Stomach (tissue), 9 donors: ENCODE measurements around the gene IFIT3. TPM values are rescaled to one million over a fixed set of nuclear protein-coding genes. Genes with fewer than 3 reads are reported as not detected.

ENCODE experiments used
- DNase-seq, 2 donors: peaks; one replicate each; pipeline versions ENCODE4 v3.0.0 to v3.0.0-alpha.2; 2013 to 2019
- H3K27ac ChIP-seq, 5 donors: fragments of 200-600 bp in 4 of 5; sonication (generic) in 4 of 5; one replicate each; pipeline ENCODE4 v1.5.1; 2013 to 2019; ENCODE audit warnings: mild to moderate bottlenecking in 1 of 5, moderate library complexity in 1 of 5
- H3K27me3 ChIP-seq, 3 donors: fragments of 200-600 bp; sonication (generic); one replicate each; pipeline ENCODE4 v1.5.1; 2017 to 2019; ENCODE audit warnings: mixed run types in 1 of 3
- H3K36me3 ChIP-seq, 4 donors: fragments of 200-600 bp; sonication (generic); 1 replicate in 3 of 4; 2 replicates in 1 of 4; pipeline ENCODE4 v1.5.1; 2016 to 2019
- H3K4me1 ChIP-seq, 4 donors: fragments of 200-600 bp; sonication (generic); one replicate each; pipeline ENCODE4 v1.5.1; 2016 to 2019
- H3K4me3 ChIP-seq, 4 donors: fragments of 200-600 bp; sonication (generic) in 3 of 4; one replicate each; pipeline ENCODE4 v1.5.1; 2016 to 2019; ENCODE audit warnings: mild to moderate bottlenecking in 1 of 4
- H3K9me3 ChIP-seq, 4 donors: fragments of 200-600 bp; sonication (generic); one replicate each; pipeline ENCODE4 v1.5.1; 2016 to 2019
- EP300 ChIP-seq: sonication (generic); formaldehyde crosslinking; IDR thresholded peaks from one replicate; pipeline ENCODE4 v1.6.1; 2017; ENCODE audit warnings: antibody characterized with exemption
- POLR2A ChIP-seq, 4 donors: fragments of 450-650 bp; IDR thresholded peaks; one replicate each; pipeline ENCODE4 v1.6.1; 2016; ENCODE audit warnings: antibody characterized with exemption in 4 of 4, control low read depth in 2 of 4, mild to moderate bottlenecking in 1 of 4, moderate library complexity in 1 of 4
- POLR2AphosphoS5 ChIP-seq, 3 donors: sonication (generic); formaldehyde crosslinking; IDR thresholded peaks; one replicate each; pipeline ENCODE4 v1.6.1; 2016; ENCODE audit warnings: antibody characterized with exemption in 3 of 3
- WGBS, 5 donors: extraction: QIAGEN DNeasy Blood & Tissue Kit in 3 of 5; methylation state at CpG; one replicate each; pipeline versions ENCODE4 v1.1.5 to v1.1.7; 2013 to 2018; 5-methylcytosine and 5-hydroxymethylcytosine counted together
- intact Hi-C: fragments of 100-400 bp; cut with DNase I; formaldehyde crosslinking; loops from one replicate; pipeline ENCODE4 v1.15.1; 2023; ENCODE audit warnings: low total_unique reads
- polyA plus RNA-seq, 3 donors: library from polyadenylated mRNA; stranded (reverse); fragments of 200-250 nt; gene quantifications; one replicate each; pipeline ENCODE4 v1.2.3, GENCODE V29; 2013
- total RNA-seq, 5 donors: library from RNA; depleted of rRNA; stranded (reverse); fragments of >200 nt; gene quantifications; one replicate each; pipeline versions ENCODE4 v1.1.0 to v1.2.3, GENCODE V29; 2014 to 2016
- TF ChIP-seq, protein P1 (sequence below), 7 experiments: fragments of 450-650 bp in 4 of 7; fragments of 200-600 bp in 3 of 7; sonication (generic) in 3 of 7; IDR thresholded peaks; one replicate each; pipeline ENCODE4 v1.5.1; 2016 to 2019; ENCODE audit warnings: antibody characterized with exemption in 7 of 7, control low read depth in 2 of 7, mild to moderate bottlenecking in 1 of 7
- donor health status: healthy with polysubstance abuse.
- donor health status: Bipolar disorder and iron deficiency.
- donor health status: healthy.

The IFIT3 gene
- total and polyA plus RNA-seq, 8 donors, result 1.3 to 11.4 (median 6.9) TPM

- 92 to 96% (median 95%) methylated on average over 6 of the region's 6 CpGs for WGBS, 5 donors
- TF ChIP-seq, protein P1, sequence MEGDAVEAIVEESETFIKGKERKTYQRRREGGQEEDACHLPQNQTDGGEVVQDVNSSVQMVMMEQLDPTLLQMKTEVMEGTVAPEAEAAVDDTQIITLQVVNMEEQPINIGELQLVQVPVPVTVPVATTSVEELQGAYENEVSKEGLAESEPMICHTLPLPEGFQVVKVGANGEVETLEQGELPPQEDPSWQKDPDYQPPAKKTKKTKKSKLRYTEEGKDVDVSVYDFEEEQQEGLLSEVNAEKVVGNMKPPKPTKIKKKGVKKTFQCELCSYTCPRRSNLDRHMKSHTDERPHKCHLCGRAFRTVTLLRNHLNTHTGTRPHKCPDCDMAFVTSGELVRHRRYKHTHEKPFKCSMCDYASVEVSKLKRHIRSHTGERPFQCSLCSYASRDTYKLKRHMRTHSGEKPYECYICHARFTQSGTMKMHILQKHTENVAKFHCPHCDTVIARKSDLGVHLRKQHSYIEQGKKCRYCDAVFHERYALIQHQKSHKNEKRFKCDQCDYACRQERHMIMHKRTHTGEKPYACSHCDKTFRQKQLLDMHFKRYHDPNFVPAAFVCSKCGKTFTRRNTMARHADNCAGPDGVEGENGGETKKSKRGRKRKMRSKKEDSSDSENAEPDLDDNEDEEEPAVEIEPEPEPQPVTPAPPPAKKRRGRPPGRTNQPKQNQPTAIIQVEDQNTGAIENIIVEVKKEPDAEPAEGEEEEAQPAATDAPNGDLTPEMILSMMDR (IDR thresholded peaks at IDR 0.05), result no peak
- TF ChIP-seq POLR2AphosphoS5 (IDR thresholded peaks at IDR 0.05) (no peak), POLR2A (IDR thresholded peaks at IDR 0.05) (no peak), EP300 (no peak)
- peaks cover 9 to 34% (median 22%) of the 10 kb centered on the region in 4 donors for H3K36me3 ChIP-seq
- intact Hi-C loops, result no loop called here
- H3K9me3 ChIP-seq, result no peaks in the 10 kb centered on the region
- DNase-seq, result no peak
- no peaks in the 10 kb centered on the region for H3K27me3 ChIP-seq
- H3K27ac ChIP-seq, result no peak overlapping the region
- no peak overlapping the region for H3K4me3 ChIP-seq
- peaks cover 0 to 12% (median 6%) of the 10 kb centered on the region in 4 donors for H3K4me1 ChIP-seq
Observed at GRCh38 chr10:89308266-89308665, 19.5 kb upstream of the IFIT3 start.

DNA sequence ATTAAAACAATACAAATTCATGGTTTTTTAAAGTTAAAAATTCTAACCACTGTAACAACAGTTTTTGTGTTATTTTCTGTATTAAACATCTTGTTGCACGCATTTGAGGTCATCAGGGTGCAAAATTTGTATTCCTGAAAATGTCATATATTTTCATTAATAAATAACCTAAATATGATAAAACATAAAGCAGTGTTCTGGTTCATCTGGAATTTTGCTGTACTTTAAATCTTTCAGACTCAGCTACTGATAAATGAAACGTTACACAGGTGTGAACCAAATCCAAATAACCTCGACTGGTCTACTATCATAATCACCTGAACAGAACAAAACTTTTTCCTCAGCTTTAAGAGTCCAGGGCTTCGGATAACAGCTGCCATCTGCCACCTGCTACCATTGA lies 19.1 kb upstream of the IFIT3 start:
- WGBS, 5 donors, result 71 to 83% (median 78%) methylated on average over 4 of the region's 4 CpGs
- intact Hi-C loops, result no loop called here
- H3K27me3 ChIP-seq, result no peaks in the 10 kb centered on the region

GRCh38 chr10:89309156-89310055 lies 18.4 kb upstream of the IFIT3 start:
- H3K27ac ChIP-seq, result no peak overlapping the region
- H3K9me3 ChIP-seq, result no peaks in the 10 kb centered on the region
- DNase-seq, result no peak
- H3K4me3 ChIP-seq, result no peak overlapping the region
- H3K36me3 ChIP-seq, result peaks cover 9 to 34% (median 22%) of the 10 kb centered on the region in 4 donors
- H3K4me1 ChIP-seq, result peaks cover 0 to under 1% (median 0%) of the 10 kb centered on the region in 4 donors
- 93 to 96% (median 95%) methylated on average over 7 of the region's 7 CpGs for WGBS, 5 donors
- TF ChIP-seq POLR2AphosphoS5 (IDR thresholded peaks at IDR 0.05), result no peak
- TF ChIP-seq, protein P1 (IDR thresholded peaks at IDR 0.05), result no peak
- TF ChIP-seq EP300, result no peak
- no peak for TF ChIP-seq POLR2A (IDR thresholded peaks at IDR 0.05)
- H3K27me3 ChIP-seq, result no peaks in the 10 kb centered on the region
- intact Hi-C loops, result no loop called here

More for the DNA sequence above, 19.1 kb upstream of the IFIT3 start:
- TF ChIP-seq POLR2A (IDR thresholded peaks at IDR 0.05) (no peak), EP300 (no peak), POLR2AphosphoS5 (IDR thresholded peaks at IDR 0.05) (no peak)
- TF ChIP-seq, protein P1 (IDR thresholded peaks at IDR 0.05), result no peak
- no peak for DNase-seq
- peaks cover 0 to 7% (median 3%) of the 10 kb centered on the region in 4 donors for H3K4me1 ChIP-seq
- H3K36me3 ChIP-seq, result peaks cover 9 to 34% (median 22%) of the 10 kb centered on the region in 4 donors
- H3K27ac ChIP-seq, result no peak overlapping the region
- no peak overlapping the region for H3K4me3 ChIP-seq
- H3K9me3 ChIP-seq, result no peaks in the 10 kb centered on the region

DNA sequence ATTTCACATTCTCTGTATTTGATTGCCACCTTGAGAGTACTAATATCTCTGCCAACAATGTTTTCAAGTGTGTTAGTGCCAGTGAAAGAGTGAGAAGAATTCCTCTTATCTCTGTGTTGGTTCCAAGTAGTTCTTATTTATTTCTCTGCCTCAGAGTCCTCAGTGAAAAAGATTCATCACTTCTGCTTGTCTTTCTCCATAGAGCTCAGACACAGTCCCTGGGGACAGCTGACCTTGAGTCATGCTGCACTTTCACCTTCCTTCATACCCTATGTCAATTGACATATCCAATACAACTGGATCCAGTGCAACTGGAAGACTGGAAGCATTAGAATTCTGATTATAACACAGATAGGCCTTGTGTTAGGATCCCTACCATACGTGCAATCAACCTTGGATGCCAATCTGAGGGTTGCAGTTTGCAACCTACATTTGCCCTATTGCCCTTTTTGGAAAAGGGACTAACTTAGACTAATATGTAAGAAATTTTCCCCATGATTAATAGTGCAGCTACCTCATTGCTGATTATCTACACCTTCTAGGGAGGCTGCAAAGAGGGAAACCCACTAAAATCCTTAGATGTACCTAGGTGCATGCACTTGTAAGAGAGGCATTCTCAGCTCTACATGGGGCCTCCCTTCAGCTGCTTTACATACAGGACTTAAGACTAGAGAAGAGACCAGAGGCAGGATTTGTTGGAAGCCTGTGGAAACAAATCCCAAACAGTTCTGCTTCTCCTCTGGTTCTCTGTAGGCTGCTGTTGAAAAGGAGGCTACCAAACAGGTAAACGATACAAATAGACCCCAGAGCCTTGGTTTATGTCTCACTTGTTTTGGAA lies 17.5 kb upstream of the IFIT3 start:
- no peak for DNase-seq
- 76 to 97% (median 87%) methylated on average over 2 of the region's 2 CpGs for WGBS, 5 donors
- Histone ChIP-seq H3K27ac (no peak overlapping the region), H3K27me3 (no peaks in the 10 kb centered on the region), H3K4me1 (no peaks in the 10 kb centered on the region), H3K4me3 (no peak overlapping the region), H3K36me3 (peaks cover 9 to 34% (median 22%) of the 10 kb centered on the region in 4 donors), H3K9me3 (no peaks in the 10 kb centered on the region)
- TF ChIP-seq POLR2AphosphoS5 (IDR thresholded peaks at IDR 0.05) (no peak), EP300 (no peak), POLR2A (IDR thresholded peaks at IDR 0.05) (no peak)
- TF ChIP-seq, protein P1 (IDR thresholded peaks at IDR 0.05), result no peak
- intact Hi-C loops, result no loop called here
